Stimulated activated CD4-positive, alpha-beta T cell treated with anti-CD3 and anti-CD28 coated beads, Interleukin-4, amount 100 ng/mL, for 4 hours (primary cell): ENCODE results near the gene PIK3R5.

Source experiments
- DNase-seq, 2 experiments: peaks; one replicate each; pipeline ENCODE4 v3.0.0-alpha.2; 2020

The PIK3R5 gene

GRCh38 chr17:8921147-8921546 is 44.4 kb downstream of the PIK3R5 start:
- DNase-seq, result no peak

GRCh38 chr17:8918807-8919465 is 46.6 kb downstream of the PIK3R5 start:
- no peak for DNase-seq

GRCh38 chr17:8916466-8916865 is 49.0 kb downstream of the PIK3R5 start:
- DNase-seq, result no peak

GRCh38 chr17:8914554-8914953 is 51.0 kb downstream of the PIK3R5 start:
- no peak for DNase-seq

- DNase-seq, result no peak
Measured at GRCh38 chr17:8913879-8914278, 51.6 kb downstream of the PIK3R5 start.

- no peak for DNase-seq
Measured at GRCh38 chr17:8913091-8913490, 52.4 kb downstream of the PIK3R5 start.

- DNase-seq, result no peak
Measured at GRCh38 chr17:8912084-8912981, 53.2 kb downstream of the PIK3R5 start.

- DNase-seq, result no peak
Measured at GRCh38 chr17:8910969-8911604, 54.4 kb downstream of the PIK3R5 start.

- DNase-seq, result no peak
Measured at GRCh38 chr17:8909586-8910270, 55.8 kb downstream of the PIK3R5 start.

- DNase-seq, result no peak
Measured at GRCh38 chr17:8905331-8905730, 60.2 kb downstream of the PIK3R5 start.

- DNase-seq, result no peak
Measured at GRCh38 chr17:8904686-8905085, 60.8 kb downstream of the PIK3R5 start.

- no peak for DNase-seq
Measured at GRCh38 chr17:8904201-8904600, 61.3 kb downstream of the PIK3R5 start.

GRCh38 chr17:8900626-8901585 is 64.6 kb downstream of the PIK3R5 start:
- peak in 1 of 2 experiments; percentile 23 for DNase-seq

GRCh38 chr17:8900207-8900606 is 65.3 kb downstream of the PIK3R5 start:
- no peak for DNase-seq

- no peak for DNase-seq
Measured at GRCh38 chr17:8898636-8899035, 66.9 kb downstream of the PIK3R5 start.

- no peak for DNase-seq
Measured at GRCh38 chr17:8898126-8898525, 67.4 kb downstream of the PIK3R5 start.

GRCh38 chr17:8896641-8897635 is 68.6 kb downstream of the PIK3R5 start:
- no peak for DNase-seq

- no peak for DNase-seq
Measured at GRCh38 chr17:8896087-8896486, 69.4 kb downstream of the PIK3R5 start.

GRCh38 chr17:8894673-8895578 is 70.6 kb downstream of the PIK3R5 start:
- peak; percentile 27 to 35 for DNase-seq
